ACC112 (cell line): ENCODE results near the gene INMT.

Experiments
- H2AFZ ChIP-seq: fragments of 200-600 bp; sonication (generic); one replicate; pipeline ENCODE4 v1.6.0; 2017; ENCODE audit warnings: antibody characterized with exemption, low read length; ENCODE audit not compliant: unreplicated experiment
- H3K27ac ChIP-seq: fragments of 200-600 bp; sonication (generic); 2 replicates; pipeline ENCODE4 v1.5.1; 2014; ENCODE audit warnings: low read depth, mild to moderate bottlenecking, antibody characterized with exemption, low read length, moderate library complexity
- H3K27me3 ChIP-seq: fragments of 200-600 bp; sonication (generic); 2 replicates; pipeline ENCODE4 v1.6.1; 2014; ENCODE audit warnings: mild to moderate bottlenecking, antibody characterized with exemption, low read length, moderate library complexity, mixed read lengths; ENCODE audit not compliant: insufficient read depth
- H3K36me3 ChIP-seq: fragments of 200-600 bp; sonication (generic); 2 replicates; pipeline ENCODE4 v1.6.1; 2016; ENCODE audit warnings: mild to moderate bottlenecking, antibody characterized with exemption, low read length, moderate library complexity, mixed read lengths; ENCODE audit not compliant: insufficient read depth
- H3K4me1 ChIP-seq: fragments of 200-600 bp; sonication (generic); one replicate; pipeline ENCODE4 v1.6.1; 2016; ENCODE audit warnings: low read length, mixed read lengths; ENCODE audit not compliant: insufficient read depth, unreplicated experiment, control insufficient read depth
- H3K4me3 ChIP-seq: fragments of 200-600 bp; sonication (generic); 2 replicates; pipeline ENCODE4 v1.5.1; 2014; ENCODE audit warnings: mild to moderate bottlenecking, low read depth, low read length
- H3K79me2 ChIP-seq: fragments of 200-600 bp; sonication (generic); one replicate; pipeline ENCODE4 v1.6.0; 2016; ENCODE audit warnings: low read length; ENCODE audit not compliant: control insufficient read depth, unreplicated experiment, insufficient read depth

INMT gene

DNA sequence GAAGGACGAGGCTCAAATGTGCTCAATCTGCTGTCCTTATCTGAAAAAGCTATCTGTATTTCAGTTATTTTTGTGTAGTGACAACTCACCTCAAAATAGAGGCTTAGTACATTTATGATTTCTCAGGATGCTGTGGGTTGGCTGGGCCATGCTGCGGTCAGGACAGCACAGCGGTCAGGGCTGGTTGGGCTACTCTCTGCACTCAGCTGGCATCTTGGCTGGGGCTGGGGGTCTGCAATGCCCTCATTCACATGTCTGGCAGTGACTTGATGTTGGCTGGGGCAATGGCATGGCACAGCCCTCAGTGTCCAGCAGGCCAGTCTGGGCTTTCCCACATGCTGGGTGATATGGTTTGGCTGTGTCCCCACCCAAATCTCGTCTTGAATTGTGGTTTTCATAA, 15.6 kb upstream of the INMT start:
- Histone ChIP-seq H3K36me3 (no peaks in the 10 kb centered on the region), H3K4me3 (no peak overlapping the region), H3K79me2 (no peaks in the 10 kb centered on the region), H3K4me1 (no peaks in the 10 kb centered on the region), H3K27me3 (peaks cover 61% of the 10 kb centered on the region), H2AFZ (no peak overlapping the region), H3K27ac (no peak overlapping the region)

- Histone ChIP-seq H3K4me3 (no peak overlapping the region), H2AFZ (no peak overlapping the region), H3K27me3 (peaks cover 51% of the 10 kb centered on the region), H3K27ac (no peak overlapping the region), H3K79me2 (no peaks in the 10 kb centered on the region), H3K4me1 (no peaks in the 10 kb centered on the region), H3K36me3 (no peaks in the 10 kb centered on the region)
Observed at GRCh38 chr7:30738026-30738915, 13.7 kb upstream of the INMT start.

- Histone ChIP-seq H3K27me3 (peaks cover 48% of the 10 kb centered on the region), H3K27ac (no peak overlapping the region), H3K79me2 (no peaks in the 10 kb centered on the region)
Observed at GRCh38 chr7:30739691-30740090, 12.2 kb upstream of the INMT start.

GRCh38 chr7:30740417-30741181, 11.3 kb upstream of the INMT start:
- Histone ChIP-seq H3K36me3 (no peaks in the 10 kb centered on the region), H3K4me1 (no peaks in the 10 kb centered on the region), H2AFZ (no peak overlapping the region), H3K4me3 (no peak overlapping the region), H3K27ac (no peak overlapping the region), H3K27me3 (peaks cover 43% of the 10 kb centered on the region), H3K79me2 (no peaks in the 10 kb centered on the region)

More at GRCh38 chr7:30739691-30740090, 12.2 kb upstream of the INMT start:
- no peak overlapping the region for H2AFZ ChIP-seq
- H3K4me3 ChIP-seq, result no peak overlapping the region
- no peaks in the 10 kb centered on the region for H3K4me1 ChIP-seq
- H3K36me3 ChIP-seq, result no peaks in the 10 kb centered on the region

GRCh38 chr7:30741289-30741688, 10.6 kb upstream of the INMT start:
- Histone ChIP-seq H3K27ac (no peak overlapping the region), H3K27me3 (peaks cover 37% of the 10 kb centered on the region), H3K36me3 (no peaks in the 10 kb centered on the region), H2AFZ (no peak overlapping the region), H3K4me1 (no peaks in the 10 kb centered on the region), H3K79me2 (no peaks in the 10 kb centered on the region), H3K4me3 (no peak overlapping the region)

- Histone ChIP-seq H3K27me3 (peaks cover 16% of the 10 kb centered on the region; the same call in 1 of the 2 replicates), H3K36me3 (no peaks in the 10 kb centered on the region), H3K27ac (no peak overlapping the region), H3K4me1 (no peaks in the 10 kb centered on the region), H2AFZ (no peak overlapping the region), H3K4me3 (no peak overlapping the region), H3K79me2 (no peaks in the 10 kb centered on the region)
Observed at GRCh38 chr7:30743371-30744074, 8.4 kb upstream of the INMT start.

DNA sequence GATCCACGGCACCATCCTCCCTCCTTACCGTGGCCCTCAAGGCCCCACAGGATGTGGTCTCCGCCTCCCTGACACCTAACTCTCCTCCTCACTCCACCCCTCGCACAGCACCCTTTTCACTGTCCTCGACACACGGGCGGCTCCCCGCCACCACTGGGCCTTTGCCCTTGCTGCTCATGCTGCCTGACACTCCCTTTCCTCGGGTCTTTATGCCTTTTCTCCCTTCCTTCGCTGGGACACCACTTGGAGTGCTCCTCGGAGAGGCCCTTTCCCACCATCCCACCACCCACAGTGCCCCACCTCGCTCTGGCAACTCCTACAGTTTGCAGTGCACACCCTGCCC, 7.9 kb upstream of the INMT start:
- Histone ChIP-seq H3K36me3 (no peaks in the 10 kb centered on the region), H3K27ac (no peak overlapping the region), H3K79me2 (no peaks in the 10 kb centered on the region), H3K4me3 (no peak overlapping the region), H3K4me1 (no peaks in the 10 kb centered on the region), H3K27me3 (peaks cover 11% of the 10 kb centered on the region; the same call in 1 of the 2 replicates), H2AFZ (no peak overlapping the region)

GRCh38 chr7:30745261-30745941, 6.5 kb upstream of the INMT start:
- Histone ChIP-seq H3K79me2 (no peaks in the 10 kb centered on the region), H3K27me3 (no peaks in the 10 kb centered on the region), H3K36me3 (no peaks in the 10 kb centered on the region), H2AFZ (no peak overlapping the region), H3K27ac (no peak overlapping the region), H3K4me3 (no peak overlapping the region), H3K4me1 (peaks cover 2% of the 10 kb centered on the region)

- Histone ChIP-seq H3K4me3 (no peak overlapping the region), H2AFZ (no peak overlapping the region), H3K36me3 (no peaks in the 10 kb centered on the region), H3K27me3 (no peaks in the 10 kb centered on the region), H3K79me2 (no peaks in the 10 kb centered on the region), H3K27ac (no peak overlapping the region), H3K4me1 (peaks cover 23% of the 10 kb centered on the region)
Observed at GRCh38 chr7:30750010-30750409, 1.9 kb upstream of the INMT start.
